SK-N-MC (cell line): ENCODE data around the gene KL.

Source experiments
- EZH2 ChIP-seq: fragments of 200-600 bp; sonication (generic); IDR thresholded peaks from one replicate; pipeline ENCODE4 v1.6.1; 2017; ENCODE audit warnings: antibody characterized with exemption
- POLR2AphosphoS5 ChIP-seq: IDR thresholded peaks from 2 replicates; pipeline ENCODE4 v1.6.1; 2012; ENCODE audit warnings: mild to moderate bottlenecking, low read depth, low read length, borderline replicate concordance

DNA sequence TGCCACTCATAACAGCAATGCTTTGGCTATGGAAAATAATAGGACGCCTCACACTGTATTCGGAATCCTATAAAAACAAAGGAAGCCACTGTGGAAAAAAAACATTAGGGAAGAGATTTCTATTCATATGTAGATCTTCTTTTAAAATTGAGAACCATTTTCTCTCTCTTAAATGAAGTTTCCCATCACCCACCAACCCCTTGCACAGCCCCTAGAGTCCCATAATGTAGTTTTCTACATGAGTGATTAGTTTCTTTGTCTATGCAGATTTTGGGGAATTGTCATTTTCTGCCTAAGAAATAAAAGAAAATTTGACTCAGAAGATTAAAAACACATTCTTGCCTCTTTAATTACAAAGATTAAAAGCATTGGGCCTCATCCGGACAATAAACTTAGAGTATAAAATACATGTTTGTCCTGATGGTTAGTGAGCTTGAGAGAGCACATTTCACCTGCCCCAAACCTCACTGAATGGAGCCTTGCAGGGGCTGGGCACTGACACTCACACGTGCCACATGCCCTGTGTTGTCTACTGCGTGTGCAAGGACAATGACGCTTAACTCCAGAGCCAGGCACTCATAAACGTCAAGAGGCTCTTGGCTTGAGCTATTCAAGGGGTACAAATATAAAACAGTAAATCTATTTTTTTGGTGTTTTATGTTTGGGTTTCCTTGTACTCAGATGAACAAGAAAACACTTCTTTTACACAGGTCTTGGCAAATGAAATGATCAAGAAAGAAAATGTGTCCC is 40.0 kb upstream of the KL start:
- no peak for TF ChIP-seq POLR2AphosphoS5
- TF ChIP-seq EZH2: no peak
